Measurements from ENCODE around the gene GHR. TPM values are rescaled to one million over a fixed set of nuclear protein-coding genes. Genes with fewer than 3 reads are reported as not detected.

The GHR gene
- total RNA-seq, 2 experiments from 2014 or later: not detected

GRCh38 chr5:42513246-42513645 is 90.0 kb downstream of the GHR start:
- CTCF ChIA-PET: no interaction called here
- DNase-seq (no peak), ATAC-seq (no peak)
- Mint-ChIP-seq H3K27ac (no peak overlapping the region), H3K27me3 (no peaks in the 10 kb centered on the region), H3K4me3 (no peak overlapping the region), H3K36me3 (no peaks in the 10 kb centered on the region), H3K9me3 (ENCODE audit: low read depth) (no peaks in the 10 kb centered on the region), H3K4me1 (no peaks in the 10 kb centered on the region)

- no peaks in the 10 kb centered on the region for H3K36me3 Mint-ChIP-seq
- no peaks in the 10 kb centered on the region for H3K9me3 Mint-ChIP-seq (ENCODE audit: low read depth)
- no peaks in the 10 kb centered on the region for H3K27me3 Mint-ChIP-seq
- DNase-seq (no peak), ATAC-seq (no peak)
- CTCF ChIA-PET: interaction anchor here (0.6 to 1.4 kb wide), 3 partner anchors 253 to 548 kb away, joined by 4 read pairs; no protein-coding TSS in a partner anchor
- no peaks in the 10 kb centered on the region for H3K4me1 Mint-ChIP-seq
- H3K27ac Mint-ChIP-seq: no peak overlapping the region
- no peak overlapping the region for H3K4me3 Mint-ChIP-seq
Measured at GRCh38 chr5:42514754-42515153, 91.5 kb downstream of the GHR start.

GRCh38 chr5:42515504-42515903 is 92.3 kb downstream of the GHR start:
- CTCF ChIA-PET: interaction anchor here (1.0 to 1.4 kb wide), 2 partner anchors 252 to 374 kb away, joined by 4 read pairs; no protein-coding TSS in a partner anchor
- Mint-ChIP-seq H3K27ac (no peak overlapping the region), H3K36me3 (no peaks in the 10 kb centered on the region), H3K27me3 (no peaks in the 10 kb centered on the region), H3K4me1 (no peaks in the 10 kb centered on the region), H3K4me3 (no peak overlapping the region), H3K9me3 (ENCODE audit: low read depth) (no peaks in the 10 kb centered on the region)
- no peak for DNase-seq
- no peak for ATAC-seq

- ATAC-seq: no peak
- no peak for DNase-seq
- H3K36me3 Mint-ChIP-seq: no peaks in the 10 kb centered on the region
- H3K9me3 Mint-ChIP-seq (ENCODE audit: low read depth): no peaks in the 10 kb centered on the region
- H3K4me1 Mint-ChIP-seq: no peaks in the 10 kb centered on the region
- no peak overlapping the region for H3K27ac Mint-ChIP-seq
- peaks cover 2% of the 10 kb centered on the region for H3K27me3 Mint-ChIP-seq
- CTCF ChIA-PET: interaction anchor here (1.4 kb wide), 1 partner anchor 373 kb away, joined by 4 read pairs; no protein-coding TSS in a partner anchor
- no peak overlapping the region for H3K4me3 Mint-ChIP-seq
Measured at GRCh38 chr5:42516282-42517042, 93.2 kb downstream of the GHR start.

GRCh38 chr5:42517164-42517563 is 93.9 kb downstream of the GHR start:
- Mint-ChIP-seq H3K36me3 (no peaks in the 10 kb centered on the region), H3K4me1 (no peaks in the 10 kb centered on the region), H3K27me3 (peaks cover 2% of the 10 kb centered on the region), H3K4me3 (no peak overlapping the region), H3K9me3 (ENCODE audit: low read depth) (no peaks in the 10 kb centered on the region), H3K27ac (no peak overlapping the region)
- no peak for DNase-seq
- CTCF ChIA-PET: no interaction called here
- ATAC-seq: no peak

- DNase-seq (no peak), ATAC-seq (no peak)
- H3K27ac Mint-ChIP-seq: no peak overlapping the region
- no peaks in the 10 kb centered on the region for H3K36me3 Mint-ChIP-seq
- H3K4me1 Mint-ChIP-seq: no peaks in the 10 kb centered on the region
- H3K4me3 Mint-ChIP-seq: no peak overlapping the region
- H3K9me3 Mint-ChIP-seq (ENCODE audit: low read depth): no peaks in the 10 kb centered on the region
- CTCF ChIA-PET: no interaction called here
- H3K27me3 Mint-ChIP-seq: peaks cover 2% of the 10 kb centered on the region
Measured at GRCh38 chr5:42518595-42519221, 95.5 kb downstream of the GHR start.

GRCh38 chr5:42520203-42520602 is 97.0 kb downstream of the GHR start:
- CTCF ChIA-PET: no interaction called here
- DNase-seq (no peak), ATAC-seq (no peak)
- Mint-ChIP-seq H3K36me3 (no peaks in the 10 kb centered on the region), H3K9me3 (ENCODE audit: low read depth) (no peaks in the 10 kb centered on the region), H3K27me3 (peaks cover 2% of the 10 kb centered on the region), H3K4me3 (no peak overlapping the region), H3K27ac (no peak overlapping the region), H3K4me1 (no peaks in the 10 kb centered on the region)

- ATAC-seq: no peak
- DNase-seq: no peak
- Mint-ChIP-seq H3K9me3 (ENCODE audit: low read depth) (no peaks in the 10 kb centered on the region), H3K4me3 (no peak overlapping the region), H3K27ac (no peak overlapping the region), H3K27me3 (peaks cover 2% of the 10 kb centered on the region), H3K4me1 (no peaks in the 10 kb centered on the region), H3K36me3 (no peaks in the 10 kb centered on the region)
- CTCF ChIA-PET: no interaction called here
Measured at GRCh38 chr5:42520957-42521356, 97.7 kb downstream of the GHR start.

- DNase-seq (no peak), ATAC-seq (no peak)
- CTCF ChIA-PET: no interaction called here
- H3K27ac Mint-ChIP-seq: no peak overlapping the region
- H3K9me3 Mint-ChIP-seq (ENCODE audit: low read depth): no peaks in the 10 kb centered on the region
- no peaks in the 10 kb centered on the region for H3K4me1 Mint-ChIP-seq
- H3K4me3 Mint-ChIP-seq: no peak overlapping the region
- peaks cover 2% of the 10 kb centered on the region for H3K27me3 Mint-ChIP-seq
- H3K36me3 Mint-ChIP-seq: no peaks in the 10 kb centered on the region
Measured at GRCh38 chr5:42521406-42521805, 98.2 kb downstream of the GHR start.

GRCh38 chr5:42522783-42523182 is 99.5 kb downstream of the GHR start:
- DNase-seq: no peak
- Mint-ChIP-seq H3K4me1 (no peaks in the 10 kb centered on the region), H3K27me3 (peaks cover 2% of the 10 kb centered on the region), H3K4me3 (no peak overlapping the region), H3K36me3 (no peaks in the 10 kb centered on the region), H3K9me3 (ENCODE audit: low read depth) (no peaks in the 10 kb centered on the region), H3K27ac (no peak overlapping the region)
- ATAC-seq: no peak
- CTCF ChIA-PET: no interaction called here

- no peak overlapping the region for H3K27ac Mint-ChIP-seq
- H3K27me3 Mint-ChIP-seq: no peaks in the 10 kb centered on the region
- no peaks in the 10 kb centered on the region for H3K9me3 Mint-ChIP-seq (ENCODE audit: low read depth)
- no peak overlapping the region for H3K4me3 Mint-ChIP-seq
- DNase-seq: no peak
- ATAC-seq: no peak
- CTCF ChIA-PET: no interaction called here
- no peaks in the 10 kb centered on the region for H3K36me3 Mint-ChIP-seq
- no peaks in the 10 kb centered on the region for H3K4me1 Mint-ChIP-seq
Measured at GRCh38 chr5:42526179-42526578, 102.9 kb downstream of the GHR start.

GRCh38 chr5:42531611-42532010 is 108.4 kb downstream of the GHR start:
- no peaks in the 10 kb centered on the region for H3K36me3 Mint-ChIP-seq

GRCh38 chr5:42542106-42542505 is 118.9 kb downstream of the GHR start:
- Mint-ChIP-seq H3K4me1 (no peaks in the 10 kb centered on the region), H3K27me3 (no peaks in the 10 kb centered on the region), H3K9me3 (ENCODE audit: low read depth) (no peaks in the 10 kb centered on the region), H3K4me3 (no peak overlapping the region), H3K36me3 (no peaks in the 10 kb centered on the region), H3K27ac (no peak overlapping the region)
- DNase-seq (no peak), ATAC-seq (no peak)
- CTCF ChIA-PET: no interaction called here

More at GRCh38 chr5:42531611-42532010, 108.4 kb downstream of the GHR start:
- Mint-ChIP-seq H3K27ac (no peak overlapping the region), H3K4me3 (no peak overlapping the region), H3K9me3 (ENCODE audit: low read depth) (no peaks in the 10 kb centered on the region), H3K27me3 (no peaks in the 10 kb centered on the region), H3K4me1 (no peaks in the 10 kb centered on the region)
- ATAC-seq: no peak
- CTCF ChIA-PET: no interaction called here
- no peak for DNase-seq

- DNase-seq: no peak
- CTCF ChIA-PET: no interaction called here
- Mint-ChIP-seq H3K36me3 (no peaks in the 10 kb centered on the region), H3K27me3 (no peaks in the 10 kb centered on the region), H3K4me1 (no peaks in the 10 kb centered on the region), H3K4me3 (no peak overlapping the region), H3K9me3 (ENCODE audit: low read depth) (no peaks in the 10 kb centered on the region), H3K27ac (no peak overlapping the region)
- no peak for ATAC-seq
Measured at GRCh38 chr5:42543774-42544173, 120.5 kb downstream of the GHR start.
